GM23338 (cell line): ENCODE data around the gene UBXN2A. TPM values are rescaled to one million over a fixed set of nuclear protein-coding genes. Genes with fewer than 3 reads are reported as not detected.

Experiments
- ATAC-seq: fragments of 200-7000 bp; cut with Tn5 transposase; 3 replicates; pipeline ENCODE4 v1.9.1; 2020
- DNase-seq: peaks from one replicate; pipeline ENCODE4 v3.0.0-alpha.2; 2015; ENCODE audit warnings: low spot score
- H2AFZ ChIP-seq: fragments of 200-600 bp; sonication (generic); 2 replicates; pipeline ENCODE4 v1.8.0; 2016; ENCODE audit warnings: antibody characterized with exemption, mild to moderate bottlenecking, moderate library complexity
- H3F3A ChIP-seq: fragments of 200-600 bp; sonication (generic); replicated peaks from 2 replicates; pipeline ENCODE4 v1.8.0; 2017; ENCODE audit warnings: antibody characterized with exemption, mixed run types, low read depth
- H3K27ac ChIP-seq: fragments of 200-600 bp; sonication (generic); 2 replicates; pipeline ENCODE4 v1.6.1; 2016; ENCODE audit warnings: low read depth
- H3K27me3 ChIP-seq: fragments of 200-600 bp; sonication (generic); 2 replicates; pipeline ENCODE4 v1.8.0; 2016; ENCODE audit warnings: mild to moderate bottlenecking, mixed run types, moderate library complexity; ENCODE audit not compliant: insufficient read depth
- H3K36me3 ChIP-seq: fragments of 200-600 bp; sonication (generic); 2 replicates; pipeline ENCODE4 v1.8.0; 2016; ENCODE audit warnings: mild to moderate bottlenecking; ENCODE audit not compliant: insufficient read depth
- H3K4me1 ChIP-seq: fragments of 200-600 bp; sonication (generic); 2 replicates; pipeline ENCODE4 v1.8.0; 2016; ENCODE audit warnings: mild to moderate bottlenecking, moderate library complexity; ENCODE audit not compliant: insufficient read depth
- H3K4me2 ChIP-seq: fragments of 200-600 bp; sonication (generic); 2 replicates; pipeline ENCODE4 v1.7.1; 2017; ENCODE audit warnings: mixed run types
- H3K4me3 ChIP-seq: fragments of 200-600 bp; sonication (generic); 2 replicates; pipeline ENCODE4 v1.6.1; 2016; ENCODE audit warnings: mixed run types
- H3K79me2 ChIP-seq: fragments of 200-600 bp; sonication (generic); replicated peaks from 2 replicates; pipeline ENCODE4 v1.8.0; 2017; ENCODE audit warnings: mild to moderate bottlenecking; ENCODE audit not compliant: insufficient read depth
- H3K9me2 ChIP-seq: fragments of 200-600 bp; sonication (generic); 2 replicates; pipeline ENCODE4 v1.8.0; 2017; ENCODE audit not compliant: insufficient read depth
- H4K20me1 ChIP-seq: fragments of 200-600 bp; sonication (generic); replicated peaks from 2 replicates; pipeline ENCODE4 v1.8.0; 2017; ENCODE audit warnings: mild to moderate bottlenecking; ENCODE audit not compliant: insufficient read depth
- H3K27ac Mint-ChIP-seq: 2 replicates; pipeline ENCODE4 v1.8.0; 2020; ENCODE audit warnings: inconsistent platforms, mild to moderate bottlenecking, moderate library complexity, mixed read lengths
- H3K27me3 Mint-ChIP-seq: 3 replicates; pipeline ENCODE4 v1.8.0; 2022; ENCODE audit warnings: low read depth, mild to moderate bottlenecking, moderate library complexity, mixed read lengths, inconsistent platforms; ENCODE audit not compliant: insufficient read depth, poor library complexity
- H3K36me3 Mint-ChIP-seq: 3 replicates; pipeline ENCODE4 v1.8.0; 2021; ENCODE audit warnings: low read depth, mild to moderate bottlenecking, inconsistent platforms, moderate library complexity, mixed read lengths
- H3K4me1 Mint-ChIP-seq: 3 replicates; pipeline ENCODE4 v1.8.0; 2020; ENCODE audit warnings: mild to moderate bottlenecking, inconsistent platforms, mixed read lengths
- H3K4me3 Mint-ChIP-seq: 3 replicates; pipeline ENCODE4 v1.8.0; 2021; ENCODE audit warnings: moderate library complexity, mild to moderate bottlenecking, inconsistent platforms, mixed read lengths
- H3K9me3 Mint-ChIP-seq: 3 replicates; pipeline ENCODE4 v1.8.0; 2020; ENCODE audit warnings: moderate library complexity, mild to moderate bottlenecking, inconsistent platforms, mixed read lengths
- CREB1 ChIP-seq: fragments of 250-450 bp; sonication (Bioruptor Pico); IDR thresholded peaks from 2 replicates; pipeline ENCODE4 v1.5.0; 2020; ENCODE audit warnings: low read depth, mild to moderate bottlenecking, moderate library complexity
- CTCF ChIP-seq, 2 experiments: fragments of 200-600 bp in 1 of 2; sonication (generic) in 1 of 2; conservative IDR thresholded peaks; 2 replicates each; pipeline versions ENCODE4 v1.5.1 to v1.6.1; 2016 to 2017; ENCODE audit warnings: antibody characterized with exemption in 2 of 2, low read depth in 2 of 2, mild to moderate bottlenecking in 2 of 2, moderate library complexity in 1 of 2
- ETS1 ChIP-seq: IDR thresholded peaks from 2 replicates; pipeline ENCODE4 v1.6.1; 2016; ENCODE audit warnings: antibody characterized with exemption
- EZH2 ChIP-seq: fragments of 200-600 bp; sonication (generic); IDR thresholded peaks from one replicate; pipeline ENCODE4 v1.8.0; 2017; ENCODE audit warnings: antibody characterized with exemption, mild to moderate bottlenecking, low read depth; ENCODE audit not compliant: unreplicated experiment
- NANOG ChIP-seq: IDR thresholded peaks from 2 replicates; pipeline ENCODE4 v1.6.1; 2016; ENCODE audit warnings: antibody characterized with exemption, borderline replicate concordance
- REST ChIP-seq: IDR thresholded peaks from one replicate; pipeline ENCODE4 v1.6.1; 2018; ENCODE audit warnings: antibody characterized with exemption; ENCODE audit not compliant: unreplicated experiment
- ZNF114 ChIP-seq: fragments of 250-450 bp; sonication (Bioruptor Pico); IDR thresholded peaks from 2 replicates; pipeline ENCODE4 v1.5.0; 2020; ENCODE audit warnings: mild to moderate bottlenecking, moderate library complexity
- ZNF331 ChIP-seq: fragments of 250-450 bp; sonication (Bioruptor Pico); IDR thresholded peaks from 2 replicates; pipeline ENCODE4 v1.5.0; 2020; ENCODE audit warnings: low read depth, mild to moderate bottlenecking, moderate library complexity
- polyA plus RNA-seq: library from polyadenylated mRNA; unstranded; fragments of >200 nt; fragmentation: Nextera tagmentation; extraction: Ambion mirVana; gene quantifications from 2 replicates; pipeline ENCODE4 v1.2.1, GENCODE V29; 2016
- total RNA-seq: library from RNA; depleted of rRNA; stranded (reverse); fragments of >200 nt; shearing (Covaris generic); gene quantifications from 2 replicates; pipeline ENCODE4 v1.2.3, GENCODE V29; 2014

The UBXN2A gene
- total and polyA plus RNA-seq, 2 experiments from 2014 or later = 11.5 to 12.1 TPM

GRCh38 chr2:24024018-24024417 is 83.8 kb downstream of the UBXN2A start:
- H4K20me1 ChIP-seq = no peaks in the 10 kb centered on the region
- peak overlapping the region; percentile 80 for H3K27ac Mint-ChIP-seq
- H3K36me3 Mint-ChIP-seq = peaks cover 47% of the 10 kb centered on the region
- H3K4me1 Mint-ChIP-seq = peaks cover 55% of the 10 kb centered on the region
- H3K4me3 Mint-ChIP-seq = no peak overlapping the region; the same call in 2 of the 3 replicates
- peaks cover 39% of the 10 kb centered on the region for H3K4me1 ChIP-seq
- TF ChIP-seq ZNF331 (CRISPR knock-in tag) (no peak), CTCF (conservative IDR thresholded peaks at IDR 0.05; ENCODE audit: low read depth in 2 of 2) (peak; percentile 22 to 53; a peak in 3 of 4 replicates)
- no peaks in the 10 kb centered on the region for H3K27me3 ChIP-seq
- H3K27me3 Mint-ChIP-seq = peaks cover 17% of the 10 kb centered on the region
- peaks cover 3% of the 10 kb centered on the region; the same call in 2 of the 3 replicates for H3K9me3 Mint-ChIP-seq
- no peak overlapping the region for H2AFZ ChIP-seq
- DNase-seq = peak; percentile 44
- H3K4me3 ChIP-seq = no peak overlapping the region
- peak; percentile 29 for ATAC-seq
- peaks cover 20% of the 10 kb centered on the region; the same call in 1 of the 2 replicates for H3K79me2 ChIP-seq
- H3F3A ChIP-seq = 0 out of 2 replicates have a peak, but pooled peaks cover 5% of the 10 kb centered on the region
- H3K9me2 ChIP-seq = no peaks in the 10 kb centered on the region
- no peak overlapping the region for H3K27ac ChIP-seq
- H3K36me3 ChIP-seq = no peaks in the 10 kb centered on the region
- H3K4me2 ChIP-seq = no peak overlapping the region

GRCh38 chr2:24024996-24025663 is 84.9 kb downstream of the UBXN2A start:
- Histone ChIP-seq H4K20me1 (no peaks in the 10 kb centered on the region), H3K79me2 (peaks cover 21% of the 10 kb centered on the region; the same call in 1 of the 2 replicates), H3K4me1 (peaks cover 39% of the 10 kb centered on the region), H3K4me2 (peak overlapping the region; percentile 67; the same call in 1 of the 2 replicates), H3K9me2 (no peaks in the 10 kb centered on the region), H3K4me3 (no peak overlapping the region), H3K27ac (peak overlapping the region; percentile 81), H2AFZ (no peak overlapping the region), H3F3A (0 out of 2 replicates have a peak, but pooled peaks cover 5% of the 10 kb centered on the region), H3K36me3 (peaks cover 10% of the 10 kb centered on the region), H3K27me3 (no peaks in the 10 kb centered on the region)
- peaks cover 58% of the 10 kb centered on the region for H3K36me3 Mint-ChIP-seq
- peaks cover 51% of the 10 kb centered on the region for H3K4me1 Mint-ChIP-seq
- no peak overlapping the region for H3K4me3 Mint-ChIP-seq
- peaks cover 3% of the 10 kb centered on the region; the same call in 2 of the 3 replicates for H3K9me3 Mint-ChIP-seq
- DNase-seq (no peak), ATAC-seq (no peak)
- peak overlapping the region; percentile 99 for H3K27ac Mint-ChIP-seq
- peaks cover 21% of the 10 kb centered on the region for H3K27me3 Mint-ChIP-seq
- no peak for TF ChIP-seq REST
- TF ChIP-seq EZH2 = no peak
- no peak for TF ChIP-seq NANOG
- TF ChIP-seq ZNF114 (CRISPR knock-in tag) = no peak
- TF ChIP-seq CREB1 = no peak
- TF ChIP-seq ETS1 = no peak
